NT2/D1 (cell line): ENCODE data around the gene MAX.

Experiments
- SUZ12 ChIP-seq: IDR thresholded peaks from 2 replicates; pipeline ENCODE4 v1.6.1; 2011; ENCODE audit not compliant: insufficient read length, insufficient read depth; ENCODE audit errors: extremely low read depth
- YY1 ChIP-seq: IDR thresholded peaks from 2 replicates; pipeline ENCODE4 v1.6.1; 2011; ENCODE audit not compliant: insufficient read length, insufficient read depth

DNA sequence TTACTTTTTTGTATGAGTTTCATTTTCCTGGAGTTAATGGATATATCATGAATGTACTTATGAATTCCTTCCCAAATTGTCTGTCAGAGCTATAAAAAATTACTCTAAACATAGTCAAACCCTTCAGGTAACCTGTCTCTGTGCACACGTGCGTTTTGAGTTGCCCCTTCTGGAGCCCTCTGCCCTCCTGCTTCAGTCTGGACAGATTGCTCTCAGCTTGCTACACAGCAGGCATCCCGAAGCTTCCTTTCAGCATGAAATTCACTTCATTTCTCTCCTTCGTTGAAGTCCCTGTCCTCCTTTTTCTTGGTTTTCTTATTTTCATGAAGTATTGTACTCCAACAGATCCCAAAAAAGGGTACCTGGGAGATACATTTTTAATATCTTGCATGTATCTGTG lies 68.3 kb downstream of the MAX start:
- TF ChIP-seq YY1: no peak
- TF ChIP-seq SUZ12: no peak
